Kidney epithelial cell (primary cell): ENCODE measurements around the gene PAQR9. TPM values are rescaled to one million over a fixed set of nuclear protein-coding genes. Genes with fewer than 3 reads are reported as not detected.

ENCODE experiments used
- DNase-seq: peaks from one replicate; pipeline ENCODE4 v3.0.0-alpha.2; 2010; ENCODE audit warnings: low read depth
- H3K27me3 ChIP-seq: 2 replicates; pipeline ENCODE4 v1.6.0; 2011; ENCODE audit warnings: low read length; ENCODE audit not compliant: control insufficient read depth, insufficient read depth
- H3K36me3 ChIP-seq: 2 replicates; pipeline ENCODE4 v1.5.1; 2011; ENCODE audit warnings: low read length; ENCODE audit not compliant: control insufficient read depth, insufficient read depth
- H3K4me3 ChIP-seq: 2 replicates; pipeline ENCODE4 v1.5.1; 2011; ENCODE audit warnings: low read depth, mild to moderate bottlenecking, control low read depth, low read length
- CTCF ChIP-seq: IDR thresholded peaks from 2 replicates; pipeline ENCODE4 v1.5.1; 2011; ENCODE audit warnings: mild to moderate bottlenecking, moderate library complexity, low read length, control low read depth, inconsistent platforms; ENCODE audit not compliant: insufficient read depth, poor library complexity, severe bottlenecking
- total RNA-seq: library from RNA; depleted of rRNA; stranded (reverse); fragments of >200 nt; gene quantifications from 2 replicates; pipeline ENCODE4 v1.2.3, GENCODE V29; 2015

The PAQR9 gene
- total RNA-seq, 1 donor from 2014 or later, result 0.08 TPM

- Histone ChIP-seq H3K4me3 (no peak overlapping the region), H3K36me3 (no peaks in the 10 kb centered on the region), H3K27me3 (peaks cover 3% of the 10 kb centered on the region)
- TF ChIP-seq CTCF, result no peak
- no peak for DNase-seq
These were observed 16.6 kb downstream of the PAQR9 start for GRCh38 chr3:142946861-142947260.

- Histone ChIP-seq H3K27me3 (peaks cover 3% of the 10 kb centered on the region), H3K36me3 (no peaks in the 10 kb centered on the region), H3K4me3 (no peak overlapping the region)
- TF ChIP-seq CTCF, result no peak
- no peak for DNase-seq
These were observed 18.5 kb downstream of the PAQR9 start for GRCh38 chr3:142945023-142945422.

- TF ChIP-seq CTCF, result no peak
- H3K4me3 ChIP-seq, result no peak overlapping the region
- DNase-seq, result no peak
- no peaks in the 10 kb centered on the region for H3K36me3 ChIP-seq
- peaks cover 3% of the 10 kb centered on the region for H3K27me3 ChIP-seq
These were observed 19.1 kb downstream of the PAQR9 start for GRCh38 chr3:142944342-142944741.

- TF ChIP-seq CTCF, result no peak
- H3K36me3 ChIP-seq, result no peaks in the 10 kb centered on the region
- DNase-seq, result no peak
These were observed 19.6 kb downstream of the PAQR9 start for GRCh38 chr3:142943870-142944269.

GRCh38 chr3:142943349-142943748 is 20.1 kb downstream of the PAQR9 start:
- H3K4me3 ChIP-seq, result no peak overlapping the region
- H3K36me3 ChIP-seq, result no peaks in the 10 kb centered on the region

More at GRCh38 chr3:142943870-142944269, 19.6 kb downstream of the PAQR9 start:
- peaks cover 3% of the 10 kb centered on the region for H3K27me3 ChIP-seq
- H3K4me3 ChIP-seq, result no peak overlapping the region

More at GRCh38 chr3:142943349-142943748, 20.1 kb downstream of the PAQR9 start:
- no peak for DNase-seq
- no peak for TF ChIP-seq CTCF
- peaks cover 3% of the 10 kb centered on the region for H3K27me3 ChIP-seq
